Ramos (cell line): ENCODE results near the gene BPGM.
"Not testable (repeated sequence)": the region's sequence is repeated elsewhere in the genome, so short reads cannot be mapped to it uniquely, and the experiment has no call there.

Experiments
- in situ Hi-C: fragments of 300-500 bp; cut with MboI; formaldehyde crosslinking; loops from one replicate; pipeline ENCODE4 v1.14.3; 2022; ENCODE audit warnings: low sequenced_read_pairs; ENCODE audit not compliant: unreplicated experiment

Gene BPGM

GRCh38 chr7:134629445-134629844 lies 17.2 kb upstream of the BPGM start:
- in situ Hi-C loops, result no loop called here

- in situ Hi-C loops, result loop anchor here (10.0 kb wide), 2 partner anchors 125 to 315 kb away; no protein-coding TSS in a partner anchor
Observed at GRCh38 chr7:134630237-134630636, 16.4 kb upstream of the BPGM start.

- in situ Hi-C loops, result loop anchor here (10.0 kb wide), 2 partner anchors 124 to 314 kb away; no protein-coding TSS in a partner anchor
Observed at GRCh38 chr7:134630893-134631292, 15.8 kb upstream of the BPGM start.

- in situ Hi-C loops, result loop anchor here (10.0 kb wide), 2 partner anchors 123 to 313 kb away; no protein-coding TSS in a partner anchor
Observed at GRCh38 chr7:134632052-134632451, 14.6 kb upstream of the BPGM start.

GRCh38 chr7:134632937-134633540 lies 13.6 kb upstream of the BPGM start:
- in situ Hi-C loops, result loop anchor here (10.0 kb wide), 2 partner anchors 122 to 312 kb away; no protein-coding TSS in a partner anchor

- in situ Hi-C loops, result loop anchor here (10.0 kb wide), 2 partner anchors 119 to 309 kb away; no protein-coding TSS in a partner anchor
Observed at GRCh38 chr7:134636008-134636449, 10.6 kb upstream of the BPGM start.

- in situ Hi-C loops, result loop anchor here (10.0 kb wide), 2 partner anchors 117 to 307 kb away; no protein-coding TSS in a partner anchor
Observed at GRCh38 chr7:134637441-134637840, 9.2 kb upstream of the BPGM start.

- in situ Hi-C loops, result loop anchor here (10.0 kb wide), 2 partner anchors 117 to 307 kb away; no protein-coding TSS in a partner anchor
Observed at GRCh38 chr7:134637934-134638719, 8.5 kb upstream of the BPGM start.

- in situ Hi-C loops, result loop anchor here (10.0 kb wide), 2 partner anchors 116 to 306 kb away; no protein-coding TSS in a partner anchor
Observed at GRCh38 chr7:134639061-134639460, 7.6 kb upstream of the BPGM start.

GRCh38 chr7:134639683-134640279 lies 6.9 kb upstream of the BPGM start:
- in situ Hi-C loops, result loop anchor here (10.0 kb wide), 2 partner anchors 115 to 305 kb away; no protein-coding TSS in a partner anchor

GRCh38 chr7:134640842-134641715 lies 5.6 kb upstream of the BPGM start:
- in situ Hi-C loops, result no loop called here

GRCh38 chr7:134641981-134642380 lies 4.7 kb upstream of the BPGM start:
- in situ Hi-C loops, result not testable (repeated sequence)

GRCh38 chr7:134643131-134643530 lies 3.5 kb upstream of the BPGM start:
- in situ Hi-C loops, result no loop called here

- in situ Hi-C loops, result no loop called here
Observed at GRCh38 chr7:134645478-134645877, 1.2 kb upstream of the BPGM start.

GRCh38 chr7:134645935-134646334 lies 718 bp upstream of the BPGM start:
- in situ Hi-C loops, result no loop called here

- in situ Hi-C loops, result no loop called here
Observed at GRCh38 chr7:134648456-134648855, 1.8 kb downstream of the BPGM start.

- in situ Hi-C loops, result no loop called here
Observed at GRCh38 chr7:134649226-134649775, 2.6 kb downstream of the BPGM start.

GRCh38 chr7:134651991-134652390 lies 5.3 kb downstream of the BPGM start:
- in situ Hi-C loops, result no loop called here

GRCh38 chr7:134654104-134654775 lies 7.6 kb downstream of the BPGM start:
- in situ Hi-C loops, result no loop called here
